HepG2 (cell line): ENCODE measurements around the gene OVOL3. TPM values are rescaled to one million over a fixed set of nuclear protein-coding genes. Genes with fewer than 3 reads are reported as not detected.

Source experiments
- ATAC-seq: fragments of 200-7000 bp; cut with Tn5 transposase; 3 replicates; pipeline ENCODE4 v1.9.1; 2020; ENCODE audit warnings: mild to moderate bottlenecking, moderate library complexity
- BruUV-seq: library from RNA; stranded (reverse); fragments of 400-500 nt; replicated peaks from 2 replicates; lab custom pipeline; 2021; lab: Mats Ljungman, UMichigan
- CTCF ChIA-PET: fragments of 300-600 bp; formaldehyde crosslinking; extraction: SDS; loops from one replicate; lab custom pipeline; 2021; ENCODE audit warnings: low total read pairs, inconsistent platforms, low intra/inter-chr PET ratio; lab: Yijun Ruan, JAX
- POLR2A ChIA-PET: fragments of 350-600 bp; sonication (Branson Sonifier 250); formaldehyde crosslinking; loops from one replicate; lab custom pipeline; 2020; ENCODE audit warnings: antibody characterized with exemption, inconsistent platforms; lab: Yijun Ruan, JAX
- DNase-seq: peaks from one replicate; pipeline ENCODE4 v3.0.0-alpha.2; 2015; ENCODE audit warnings: low spot score
- FAIRE-seq: peaks from 3 replicates; lab custom pipeline; 2011; peaks lifted over from hg19 to GRCh38; lab: Jason Lieb, UNC
- H2AFZ ChIP-seq: one replicate; pipeline ENCODE4 v1.6.1; 2011; ENCODE audit warnings: low read length, inconsistent platforms
- H3K27ac ChIP-seq: fragments of 300-600 bp; 3 replicates; pipeline ENCODE4 v1.8.0; 2011; ENCODE audit warnings: mixed run types, mild to moderate bottlenecking, mixed read lengths, low read length, inconsistent platforms; ENCODE audit not compliant: insufficient read depth; ENCODE audit errors: extremely low read length
- H3K27me3 ChIP-seq, 2 experiments: fragments of 200-600 bp in 1 of 2; 2 replicates in 1 of 2; 3 replicates in 1 of 2; pipeline versions ENCODE4 v1.6.0 to v1.8.0; 2011; ENCODE audit warnings: low read length in 2 of 2, mild to moderate bottlenecking in 2 of 2, moderate library complexity in 2 of 2, inconsistent platforms in 1 of 2; ENCODE audit not compliant: insufficient read depth in 2 of 2, control insufficient read depth in 1 of 2
- H3K36me3 ChIP-seq, 2 experiments: fragments of 200-600 bp in 1 of 2; replicated peaks in 1 of 2; 2 replicates in 1 of 2; 3 replicates in 1 of 2; pipeline versions ENCODE4 v1.5.1 to v1.8.0; 2011; ENCODE audit warnings: low read length in 2 of 2, inconsistent platforms in 1 of 2; ENCODE audit not compliant: insufficient read depth in 2 of 2, control insufficient read depth in 1 of 2
- H3K4me1 ChIP-seq: 2 replicates; pipeline ENCODE4 v1.5.1; 2012; ENCODE audit warnings: low read length, inconsistent platforms; ENCODE audit not compliant: insufficient read depth
- H3K4me2 ChIP-seq: 2 replicates; pipeline ENCODE4 v1.6.0; 2011; ENCODE audit warnings: low read depth, low read length, inconsistent platforms
- H3K4me3 ChIP-seq, 3 experiments: fragments of 200-600 bp in 1 of 3; sonication (generic), shearing (Covaris generic) in 1 of 3; replicated peaks in 1 of 3; 2 replicates each; pipeline ENCODE4 v1.5.1; 2011 to 2016; ENCODE audit warnings: low read length in 3 of 3, inconsistent platforms in 2 of 3, low read depth in 2 of 3, mild to moderate bottlenecking in 2 of 3, control low read depth in 1 of 3, mixed read lengths in 1 of 3; ENCODE audit not compliant: insufficient read depth in 1 of 3
- H3K79me2 ChIP-seq: one replicate; pipeline ENCODE4 v1.6.1; 2011; ENCODE audit warnings: low read length, inconsistent platforms; ENCODE audit not compliant: insufficient read depth
- H3K9ac ChIP-seq: 2 replicates; pipeline ENCODE4 v1.6.0; 2011; ENCODE audit warnings: mild to moderate bottlenecking, low read depth, low read length, inconsistent platforms; ENCODE audit not compliant: insufficient read depth
- H3K9me3 ChIP-seq: 2 replicates; pipeline ENCODE4 v1.5.1; 2012; ENCODE audit warnings: mild to moderate bottlenecking, low read length
- H4K20me1 ChIP-seq: 2 replicates; pipeline ENCODE4 v1.6.0; 2011; ENCODE audit warnings: inconsistent platforms, mild to moderate bottlenecking, low read length, moderate library complexity; ENCODE audit not compliant: insufficient read depth
- BATF2 ChIP-seq: sonication (generic); formaldehyde crosslinking; IDR thresholded peaks from 2 replicates; pipeline ENCODE4 v1.8.0; 2022; ENCODE audit warnings: mild to moderate bottlenecking, missing genetic modification reagents, moderate library complexity
- CBFB ChIP-seq: sonication (generic); formaldehyde crosslinking; IDR thresholded peaks from 2 replicates; pipeline ENCODE4 v1.4.0; 2020; ENCODE audit warnings: missing genetic modification reagents
- CBX5 ChIP-seq: sonication (generic); formaldehyde crosslinking; IDR thresholded peaks from 2 replicates; pipeline ENCODE4 v1.4.0; 2020; ENCODE audit warnings: missing genetic modification reagents, borderline replicate concordance
- DNMT3B ChIP-seq: conservative IDR thresholded peaks from 2 replicates; pipeline ENCODE4 v1.6.1; 2016; ENCODE audit warnings: missing biosample characterization, control low read depth
- ZNF121 ChIP-seq: sonication (generic); formaldehyde crosslinking; IDR thresholded peaks from 2 replicates; pipeline ENCODE4 v1.5.0; 2020; ENCODE audit warnings: mild to moderate bottlenecking, missing genetic modification reagents
- ZNF629 ChIP-seq: sonication (generic); formaldehyde crosslinking; conservative IDR thresholded peaks from 2 replicates; pipeline ENCODE4 v1.5.0; 2020; ENCODE audit warnings: missing genetic modification reagents
- WGBS: methylation state at CpG from one replicate; pipeline ENCODE4 v1.1.6; 2017; ENCODE audit warnings: low lambda C conversion rate; 5-methylcytosine and 5-hydroxymethylcytosine counted together
- in situ Hi-C: cut with HindIII; loops from 2 replicates; pipeline ENCODE4 v1.10.0; 2017; ENCODE audit warnings: low pct_unique_long_range_greater_than_20kb; ENCODE audit not compliant: extremely low pct_ligation_motif_present
- intact Hi-C: fragments of 100-400 bp; cut with micrococcal nuclease; formaldehyde crosslinking; loops from one replicate; pipeline ENCODE4 v1.10.0; 2022; ENCODE audit not compliant: unreplicated experiment
- polyA plus RNA-seq, 8 experiments: library from polyadenylated mRNA; depleted of rRNA in 3 of 8; stranded (reverse) in 7 of 8; unstranded in 1 of 8; fragments of >200 nt; fragmentation: Illumina TruSeq in 4 of 8; extraction: Trizol in 4 of 8; gene quantifications; 2 replicates each; pipeline versions ENCODE4 v1.2.1 to v1.2.3, GENCODE V29; 2011 to 2016; ENCODE audit warnings: low read depth in 4 of 8, missing spikeins in 1 of 8, mixed read lengths in 1 of 8; ENCODE audit not compliant: insufficient read depth in 1 of 8
- total RNA-seq, 5 experiments: library from RNA; depleted of rRNA; stranded (reverse); fragments of >200 nt; fragmentation: Illumina TruSeq; extraction: Trizol; gene quantifications; 2 replicates each; pipeline ENCODE4 v1.2.3, GENCODE V29; 2016; ENCODE audit warnings: low read depth in 1 of 5
- TF ChIP-seq, protein P1 (sequence below): sonication (generic); formaldehyde crosslinking; IDR thresholded peaks from 2 replicates; pipeline ENCODE4 v1.5.1; 2020; ENCODE audit warnings: mild to moderate bottlenecking, missing genetic modification reagents
- TF ChIP-seq, protein P2 (sequence below): sonication (generic); formaldehyde crosslinking; IDR thresholded peaks from 2 replicates; pipeline ENCODE4 v1.8.0; 2023; ENCODE audit warnings: mild to moderate bottlenecking, missing genetic modification reagents
- TF ChIP-seq, protein P3 (sequence below): sonication (generic); formaldehyde crosslinking; IDR thresholded peaks from 2 replicates; pipeline ENCODE4 v1.4.0; 2020; ENCODE audit warnings: mild to moderate bottlenecking, missing genetic modification reagents

Gene OVOL3
- total and polyA plus RNA-seq, 2 of the 13 experiments (the other 11 are each of a cell fraction or from before 2014, with no cell fraction given) = not detected

DNA sequence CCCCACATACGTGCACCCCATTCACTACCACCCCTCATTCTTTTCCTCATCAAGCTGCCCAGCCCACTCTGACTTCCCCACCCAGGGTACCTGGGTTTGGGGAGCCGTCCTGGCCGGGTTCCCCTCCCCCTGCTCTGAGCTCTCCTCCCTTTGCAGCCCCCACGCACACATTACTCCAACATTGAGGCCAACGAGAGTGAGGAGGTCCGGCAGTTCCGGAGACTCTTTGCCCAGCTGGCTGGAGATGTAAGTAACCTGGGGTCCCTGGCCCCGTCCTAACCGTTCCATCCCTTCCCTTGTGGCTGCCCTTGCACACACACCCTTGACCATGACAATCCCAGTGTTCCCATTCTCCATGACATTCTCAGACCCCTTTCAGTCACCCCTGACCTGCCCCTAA is 31.6 kb downstream of the OVOL3 start (continued):
- TF ChIP-seq, protein P1, sequence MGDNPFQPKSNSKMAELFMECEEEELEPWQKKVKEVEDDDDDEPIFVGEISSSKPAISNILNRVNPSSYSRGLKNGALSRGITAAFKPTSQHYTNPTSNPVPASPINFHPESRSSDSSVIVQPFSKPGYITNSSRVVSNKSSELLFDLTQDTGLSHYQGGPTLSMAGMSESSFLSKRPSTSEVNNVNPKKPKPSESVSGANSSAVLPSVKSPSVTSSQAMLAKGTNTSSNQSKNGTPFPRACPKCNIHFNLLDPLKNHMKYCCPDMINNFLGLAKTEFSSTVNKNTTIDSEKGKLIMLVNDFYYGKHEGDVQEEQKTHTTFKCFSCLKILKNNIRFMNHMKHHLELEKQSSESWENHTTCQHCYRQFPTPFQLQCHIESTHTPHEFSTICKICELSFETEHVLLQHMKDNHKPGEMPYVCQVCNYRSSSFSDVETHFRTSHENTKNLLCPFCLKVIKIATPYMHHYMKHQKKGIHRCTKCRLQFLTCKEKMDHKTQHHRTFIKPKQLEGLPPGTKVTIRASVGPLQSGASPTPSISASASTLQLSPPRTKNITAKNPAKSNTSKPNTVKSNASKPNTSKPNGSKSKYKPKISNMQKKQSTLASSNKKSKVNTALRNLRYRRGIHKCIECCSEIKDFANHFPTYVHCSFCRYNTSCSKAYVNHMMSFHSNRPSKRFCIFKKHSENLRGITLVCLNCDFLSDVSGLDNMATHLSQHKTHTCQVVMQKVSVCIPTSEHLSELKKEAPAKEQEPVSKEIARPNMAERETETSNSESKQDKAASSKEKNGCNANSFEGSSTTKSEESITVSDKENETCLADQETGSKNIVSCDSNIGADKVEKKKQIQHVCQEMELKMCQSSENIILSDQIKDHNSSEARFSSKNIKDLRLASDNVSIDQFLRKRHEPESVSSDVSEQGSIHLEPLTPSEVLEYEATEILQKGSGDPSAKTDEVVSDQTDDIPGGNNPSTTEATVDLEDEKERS (CRISPR knock-in tag) = no peak
- no peak for TF ChIP-seq BATF2 (CRISPR knock-in tag)
- TF ChIP-seq, protein P2, sequence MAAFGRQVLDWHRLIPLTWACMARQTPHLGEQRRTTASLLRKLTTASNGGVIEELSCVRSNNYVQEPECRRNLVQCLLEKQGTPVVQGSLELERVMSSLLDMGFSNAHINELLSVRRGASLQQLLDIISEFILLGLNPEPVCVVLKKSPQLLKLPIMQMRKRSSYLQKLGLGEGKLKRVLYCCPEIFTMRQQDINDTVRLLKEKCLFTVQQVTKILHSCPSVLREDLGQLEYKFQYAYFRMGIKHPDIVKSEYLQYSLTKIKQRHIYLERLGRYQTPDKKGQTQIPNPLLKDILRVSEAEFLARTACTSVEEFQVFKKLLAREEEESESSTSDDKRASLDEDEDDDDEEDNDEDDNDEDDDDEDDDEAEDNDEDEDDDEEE (CRISPR knock-in tag) = no peak

- peaks cover 8% of the 10 kb centered on the region for H4K20me1 ChIP-seq
- H3K79me2 ChIP-seq = peaks cover 16% of the 10 kb centered on the region
- WGBS = 97% methylated on average over 6 of the region's 6 CpGs
- BruUV-seq = no TSS peak
- DNase-seq = no peak
- TF ChIP-seq, protein P3, sequence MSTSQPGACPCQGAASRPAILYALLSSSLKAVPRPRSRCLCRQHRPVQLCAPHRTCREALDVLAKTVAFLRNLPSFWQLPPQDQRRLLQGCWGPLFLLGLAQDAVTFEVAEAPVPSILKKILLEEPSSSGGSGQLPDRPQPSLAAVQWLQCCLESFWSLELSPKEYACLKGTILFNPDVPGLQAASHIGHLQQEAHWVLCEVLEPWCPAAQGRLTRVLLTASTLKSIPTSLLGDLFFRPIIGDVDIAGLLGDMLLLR (CRISPR knock-in tag) = no peak
- TF ChIP-seq ZNF121 (CRISPR knock-in tag) = no peak
- TF ChIP-seq DNMT3B (CRISPR knock-in tag) = no peak
- TF ChIP-seq ZNF629 (CRISPR knock-in tag) = peak; percentile 82
- TF ChIP-seq CBX5 (CRISPR knock-in tag) = no peak
- TF ChIP-seq CBFB = no peak
- H3K36me3 ChIP-seq = peaks cover 28 to 50% of the 10 kb centered on the region in 2 experiments
- H3K4me2 ChIP-seq = no peak overlapping the region
- ChIA-PET POLR2A (interaction anchor here (1.3 kb wide), 1 partner anchor 30 kb away, joined by 5 read pairs; the partner anchor contains the start of genes POLR2I and TBCB), CTCF (no interaction called here)
- H3K4me3 ChIP-seq = no peak overlapping the region
- no peak for ATAC-seq
- in situ Hi-C loops = no loop called here
- peaks cover 9% of the 10 kb centered on the region for H3K4me1 ChIP-seq
- FAIRE-seq = no peak
- H2AFZ ChIP-seq = no peak overlapping the region
- H3K9ac ChIP-seq = no peak overlapping the region
- H3K9me3 ChIP-seq = no peaks in the 10 kb centered on the region
- intact Hi-C loops = no loop called here
- no peaks in the 10 kb centered on the region; a peak in 1 of 5 replicates for H3K27me3 ChIP-seq
- H3K27ac ChIP-seq = no peak overlapping the region
These were observed 33.7 kb downstream of the OVOL3 start for GRCh38 chr19:36144624-36145023.
